ENCODE data around the gene MPP3.

DNA sequence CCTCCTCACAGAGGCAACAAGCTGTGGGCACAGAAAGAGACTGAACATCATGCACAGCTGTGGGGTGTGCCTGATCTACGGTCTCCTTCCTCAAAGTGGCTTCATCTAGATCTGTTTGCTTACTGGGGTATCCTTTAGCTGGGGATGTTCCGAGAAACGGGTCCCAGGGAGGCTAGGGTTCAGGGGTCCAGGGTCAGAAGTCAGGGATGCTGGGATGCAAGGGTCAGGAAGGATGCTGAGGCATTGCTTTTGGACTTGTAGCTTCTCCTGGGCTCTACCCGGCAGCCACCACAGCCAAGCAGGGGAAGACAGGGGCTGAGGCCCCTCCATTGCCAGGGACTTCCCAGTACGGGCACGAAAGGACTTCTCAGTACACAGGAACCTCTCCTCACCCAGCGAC lies 20.6 kb upstream of the MPP3 start:
- TF ChIP-seq, protein P1, sequence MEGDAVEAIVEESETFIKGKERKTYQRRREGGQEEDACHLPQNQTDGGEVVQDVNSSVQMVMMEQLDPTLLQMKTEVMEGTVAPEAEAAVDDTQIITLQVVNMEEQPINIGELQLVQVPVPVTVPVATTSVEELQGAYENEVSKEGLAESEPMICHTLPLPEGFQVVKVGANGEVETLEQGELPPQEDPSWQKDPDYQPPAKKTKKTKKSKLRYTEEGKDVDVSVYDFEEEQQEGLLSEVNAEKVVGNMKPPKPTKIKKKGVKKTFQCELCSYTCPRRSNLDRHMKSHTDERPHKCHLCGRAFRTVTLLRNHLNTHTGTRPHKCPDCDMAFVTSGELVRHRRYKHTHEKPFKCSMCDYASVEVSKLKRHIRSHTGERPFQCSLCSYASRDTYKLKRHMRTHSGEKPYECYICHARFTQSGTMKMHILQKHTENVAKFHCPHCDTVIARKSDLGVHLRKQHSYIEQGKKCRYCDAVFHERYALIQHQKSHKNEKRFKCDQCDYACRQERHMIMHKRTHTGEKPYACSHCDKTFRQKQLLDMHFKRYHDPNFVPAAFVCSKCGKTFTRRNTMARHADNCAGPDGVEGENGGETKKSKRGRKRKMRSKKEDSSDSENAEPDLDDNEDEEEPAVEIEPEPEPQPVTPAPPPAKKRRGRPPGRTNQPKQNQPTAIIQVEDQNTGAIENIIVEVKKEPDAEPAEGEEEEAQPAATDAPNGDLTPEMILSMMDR (optimal IDR thresholded peaks at IDR 0.05 in 1 of 3, IDR thresholded peaks at IDR 0.05 in 1 of 3, conservative IDR thresholded peaks at IDR 0.05 in 1 of 3; ENCODE audit: extremely low read depth in 1 of 3, insufficient read depth in 2 of 3, low read length in 3 of 3): no peak
- no peak for TF ChIP-seq EZH2 (IDR thresholded peaks at IDR 0.05; ENCODE audit: low read length)

Data from keratinocyte (primary cell).